Activated naive CD4-positive, alpha-beta T cell (primary cell): ENCODE results near the gene C9orf57.
A peak's percentile ranks its signal among the peaks of the same experiment; 100 is the strongest.
"Not testable (repeated sequence)": the region's sequence is repeated elsewhere in the genome, so short reads cannot be mapped to it uniquely, and the experiment has no call there.

ENCODE experiments used
- DNase-seq, 4 experiments: peaks; one replicate each; lab custom pipeline; 2025; lab: John Stamatoyannopoulos, UW

Gene C9orf57, protein sequence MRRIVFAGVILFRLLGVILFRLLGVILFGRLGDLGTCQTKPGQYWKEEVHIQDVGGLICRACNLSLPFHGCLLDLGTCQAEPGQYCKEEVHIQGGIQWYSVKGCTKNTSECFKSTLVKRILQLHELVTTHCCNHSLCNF

GRCh38 chr9:72060513-72060912, at the start of gene C9orf57:
C9orf57 (minus strand) TSS chr9:72060613; CDS start chr9:72059331, 1,282 bp downstream.
- DNase-seq, result no peak

DNA sequence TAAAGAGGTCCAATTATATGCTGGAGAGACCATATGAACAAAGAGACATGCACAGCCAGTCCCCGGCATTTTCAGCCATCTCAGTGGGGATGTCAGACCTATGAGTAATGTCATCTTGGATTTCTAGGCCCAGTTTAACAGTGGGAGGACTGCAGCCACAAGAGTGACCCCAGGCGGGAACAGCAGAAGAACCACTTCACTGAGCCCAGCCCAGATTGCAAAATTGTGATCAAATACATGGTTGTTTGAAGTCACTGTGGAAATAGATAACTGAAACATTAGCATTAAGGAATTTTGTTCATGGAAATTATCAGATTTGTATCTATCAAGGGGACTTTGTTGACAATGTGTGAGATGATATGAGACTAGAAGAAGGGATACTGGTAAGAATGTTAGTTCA, 42.1 kb upstream of the C9orf57 start:
- no peak for DNase-seq

DNA sequence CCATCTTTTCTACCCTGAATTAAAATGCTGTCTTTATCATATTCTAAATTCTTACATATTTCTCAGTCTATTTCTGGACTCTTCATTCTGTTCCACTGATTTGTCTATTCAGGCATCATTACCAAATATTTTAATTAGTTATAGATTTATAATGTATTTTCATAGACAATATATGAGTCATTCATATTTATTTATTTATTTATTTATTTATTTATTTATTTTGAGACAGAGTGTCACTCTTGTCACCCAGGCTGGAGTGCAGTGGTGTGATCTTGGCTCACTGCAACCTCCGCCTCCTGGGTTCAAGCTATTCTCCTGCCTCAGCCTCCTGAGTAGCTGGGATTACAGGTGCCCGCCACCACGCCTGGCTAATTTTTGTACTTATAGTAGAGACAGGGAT, 35.1 kb upstream of the C9orf57 start:
- DNase-seq, result not testable (repeated sequence)

DNA sequence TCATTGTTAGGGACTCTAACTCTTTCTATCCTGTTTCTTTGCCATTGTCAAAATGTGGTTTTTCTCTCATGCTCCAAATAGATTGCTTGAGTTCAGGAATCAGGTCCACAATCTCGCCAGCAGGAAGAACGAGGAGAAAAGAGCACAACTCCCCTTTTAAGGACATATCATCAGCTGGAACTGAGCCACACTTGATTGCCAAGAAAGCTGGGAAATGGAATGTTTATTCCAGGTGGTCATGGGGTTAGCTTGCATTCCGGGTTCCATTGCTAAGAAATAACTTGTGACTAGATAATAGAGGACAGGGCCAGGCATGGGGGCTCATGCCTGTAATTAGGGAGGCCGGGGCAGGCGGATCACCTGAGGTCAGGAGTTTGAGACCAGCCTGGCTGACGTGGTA, 32.4 kb upstream of the C9orf57 start:
- DNase-seq, result no peak

- DNase-seq, result no peak
These were observed 29.2 kb upstream of the C9orf57 start for GRCh38 chr9:72089451-72090130.

DNA sequence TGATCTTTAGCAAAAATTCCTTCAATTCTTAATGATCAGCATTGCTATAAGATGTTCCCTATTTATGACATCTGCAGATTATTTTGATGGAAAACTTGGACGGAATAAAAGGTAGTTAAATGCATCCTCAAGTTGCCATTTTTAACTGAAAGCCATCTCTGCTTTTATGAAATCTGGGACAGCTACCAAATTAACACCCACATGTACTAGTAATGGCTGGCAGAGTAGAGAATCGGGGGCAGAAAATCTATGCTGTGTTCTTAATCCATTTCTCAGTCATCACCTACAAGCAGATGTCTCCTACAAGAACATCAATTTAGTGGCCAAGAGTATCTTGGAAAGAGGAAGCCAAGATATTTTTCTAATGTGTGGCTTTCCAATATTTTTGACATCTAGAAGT, 22.1 kb upstream of the C9orf57 start:
- no peak for DNase-seq

- not testable (repeated sequence) for DNase-seq
These were observed 14.3 kb upstream of the C9orf57 start for GRCh38 chr9:72074666-72075065.

- no peak for DNase-seq
These were observed 4.7 kb upstream of the C9orf57 start for GRCh38 chr9:72065076-72065475.

DNA sequence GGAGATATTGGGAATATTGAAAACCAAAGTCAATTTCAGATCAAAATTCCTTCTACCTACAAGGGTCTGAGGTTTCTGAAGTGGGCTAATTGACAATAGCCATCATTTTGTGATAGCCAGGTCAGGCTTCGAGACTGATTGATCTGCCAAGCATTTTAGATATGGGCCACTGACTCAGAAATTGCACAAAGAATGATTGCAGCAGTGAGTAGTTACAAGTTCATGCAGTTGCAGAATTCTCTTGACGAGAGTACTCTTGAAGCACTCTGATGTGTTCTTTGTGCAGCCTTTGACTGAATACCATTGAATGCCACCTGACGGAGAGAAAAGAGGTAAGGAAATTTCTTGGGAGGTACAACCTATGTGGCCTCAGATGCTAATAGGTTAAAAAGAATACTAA, 8.3 kb downstream of the C9orf57 start:
- DNase-seq, result no peak

DNA sequence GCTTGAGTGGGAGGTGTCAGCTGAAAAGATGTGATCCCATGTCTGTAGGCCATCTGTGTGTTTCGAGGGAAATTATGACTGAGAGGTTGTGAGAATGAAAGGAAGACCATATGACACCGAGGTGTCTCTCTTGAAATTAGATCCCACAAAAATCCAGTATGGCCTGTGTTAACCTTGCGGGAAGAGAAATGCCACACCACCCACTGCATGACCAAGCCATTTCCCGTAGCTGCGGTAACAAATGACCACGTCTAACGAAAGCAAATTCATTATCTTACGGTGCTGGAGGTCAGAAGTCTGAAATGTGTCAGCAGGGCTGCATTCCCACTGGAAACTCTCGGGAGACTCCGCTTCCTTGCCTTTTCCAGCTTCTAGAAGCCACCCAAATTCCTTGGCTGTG, 11.6 kb downstream of the C9orf57 start:
- no peak for DNase-seq

DNA sequence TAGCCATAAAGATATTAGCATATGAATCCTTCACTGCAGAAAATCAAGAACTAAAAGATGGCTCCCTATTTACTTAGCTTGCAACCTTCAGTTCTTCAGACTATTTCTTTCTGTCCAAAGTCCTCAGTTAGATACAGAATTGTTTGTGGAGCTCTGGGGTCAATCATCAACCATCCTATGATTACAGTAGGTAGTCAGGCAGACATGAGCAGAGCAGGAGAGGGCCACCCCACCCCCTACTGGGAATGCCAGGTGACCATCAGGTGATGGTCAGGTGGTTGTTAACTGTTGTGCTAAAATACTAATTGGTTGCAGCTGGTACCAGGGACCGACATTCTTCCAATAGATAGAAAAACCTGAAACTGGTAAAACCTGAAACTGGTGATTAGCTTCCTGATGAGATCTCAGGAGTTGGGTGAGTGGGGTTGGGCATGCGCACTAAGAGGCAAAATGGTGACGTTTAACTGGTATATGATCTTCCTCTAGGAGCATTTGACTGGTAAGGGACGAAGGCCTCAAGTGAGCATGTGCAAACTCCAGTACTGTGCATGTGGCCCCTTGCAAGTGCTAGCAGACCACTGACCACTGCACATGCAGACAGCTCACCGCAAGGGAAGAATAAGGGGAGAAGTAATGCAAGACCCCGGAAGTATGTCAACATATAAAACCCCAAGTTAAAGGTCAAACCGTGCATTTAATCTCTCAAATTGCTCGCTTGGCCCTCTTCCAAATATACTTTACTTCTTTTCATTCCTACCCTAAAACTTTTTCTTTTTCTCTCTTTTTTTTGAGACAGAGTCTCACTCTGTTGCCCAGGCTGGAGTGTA, 13.6 kb downstream of the C9orf57 start:
- no peak for DNase-seq

DNA sequence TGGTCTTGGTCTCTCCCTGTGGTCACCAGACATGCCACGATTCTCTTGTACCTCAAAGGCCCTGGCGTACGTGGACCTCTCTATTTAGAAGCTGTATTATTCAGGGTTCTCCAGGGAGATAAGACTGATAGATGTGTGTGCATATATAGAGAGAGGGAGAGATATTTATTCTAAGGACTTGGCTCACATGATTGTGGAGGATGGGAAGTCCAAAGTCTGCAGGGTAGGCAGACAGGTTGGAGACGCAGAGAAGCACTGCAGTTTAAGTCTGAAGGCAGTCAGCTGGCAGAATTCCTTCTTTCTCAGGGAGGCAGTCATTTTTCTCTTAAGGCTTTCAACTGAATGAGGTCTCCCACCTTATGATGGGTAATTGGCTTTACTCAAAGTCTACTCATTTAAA, 16.3 kb downstream of the C9orf57 start:
- DNase-seq, result no peak

DNA sequence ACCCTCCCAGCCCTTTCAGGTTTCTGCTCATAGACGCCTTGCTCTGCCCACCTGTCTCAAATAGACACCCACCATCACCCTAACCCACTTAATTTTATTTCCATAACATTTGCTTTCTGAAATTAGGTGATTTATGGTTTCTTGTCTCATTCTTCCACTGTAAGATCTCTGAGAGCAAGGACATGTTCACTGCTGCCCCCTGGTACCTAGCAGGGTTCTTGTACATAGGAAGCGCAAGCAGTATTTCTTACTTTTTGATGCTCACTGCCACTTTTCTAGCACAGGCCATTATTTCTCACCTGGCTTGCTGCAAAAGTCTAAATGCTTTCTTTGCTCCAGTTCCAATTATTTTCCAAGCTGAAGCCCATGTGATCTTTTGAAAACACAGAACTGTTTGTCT, 16.8 kb downstream of the C9orf57 start:
- DNase-seq, result no peak

DNA sequence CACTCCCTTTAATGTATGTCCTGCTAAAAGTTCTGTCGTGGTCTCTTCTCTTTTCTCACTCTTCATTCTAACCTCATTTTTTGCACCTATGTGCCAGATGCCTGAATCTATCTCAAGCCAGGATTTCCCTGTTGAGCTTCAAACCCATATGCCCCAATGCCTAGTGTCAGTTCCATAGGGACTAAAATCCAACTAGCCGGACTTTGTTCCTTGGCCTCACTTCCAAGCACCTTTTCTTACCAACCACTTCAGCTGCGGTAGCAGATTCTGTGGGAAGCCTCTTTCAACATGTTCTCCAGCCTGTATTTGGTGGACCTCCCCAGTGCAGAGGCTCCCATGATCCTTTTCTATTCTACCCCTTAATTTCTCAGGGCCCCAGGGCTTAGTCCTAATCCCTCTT, 17.5 kb downstream of the C9orf57 start:
- DNase-seq, result no peak

GRCh38 chr9:72041775-72042194, 18.6 kb downstream of the C9orf57 start:
- no peak for DNase-seq

DNA sequence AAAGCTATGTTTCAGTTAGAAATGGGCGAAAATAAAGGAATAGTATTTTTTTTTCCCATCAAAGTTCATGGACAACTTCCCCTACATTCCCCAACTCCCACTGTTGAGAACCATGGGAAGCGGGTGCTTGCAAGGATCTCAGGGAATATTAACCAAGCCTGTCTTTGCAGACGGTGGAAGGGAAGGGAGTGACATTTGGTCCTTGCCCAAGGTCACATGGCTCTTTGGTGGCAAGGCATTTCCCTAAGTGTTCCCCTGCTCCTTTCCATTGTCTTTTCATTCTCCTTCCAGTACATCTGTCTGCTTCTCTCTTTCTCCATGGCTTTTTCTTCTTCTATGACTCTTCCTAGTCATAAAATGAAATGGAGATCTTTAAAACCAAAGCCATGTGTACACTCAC, 19.0 kb downstream of the C9orf57 start:
- DNase-seq, result no peak

DNA sequence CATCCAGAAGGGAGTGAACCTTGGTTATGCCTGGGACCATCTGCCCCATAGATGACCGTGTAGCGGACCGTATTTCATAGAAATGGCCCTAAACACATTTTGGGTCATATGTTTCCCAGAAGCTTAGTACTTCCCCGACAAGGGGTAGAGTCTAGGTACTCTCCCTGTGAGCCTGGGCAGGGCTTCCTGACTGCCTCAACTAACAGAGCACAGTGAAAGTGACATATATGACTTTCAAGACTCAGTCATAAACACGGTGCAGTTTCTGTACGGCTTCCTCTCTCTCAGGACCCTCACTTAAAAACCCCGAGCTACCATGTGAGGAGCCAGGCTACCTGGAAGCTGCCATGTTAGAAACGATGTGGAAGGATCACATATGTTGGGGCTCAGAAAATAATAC, 20.9 kb downstream of the C9orf57 start:
- no peak for DNase-seq

- peak in 3 of 4 experiments; percentile 28 to 36 (median 32) for DNase-seq
These were observed 21.5 kb downstream of the C9orf57 start for GRCh38 chr9:72038890-72039410.

GRCh38 chr9:72038408-72038807, 22.0 kb downstream of the C9orf57 start:
- DNase-seq, result no peak

GRCh38 chr9:72037571-72037970, 22.8 kb downstream of the C9orf57 start:
- no peak for DNase-seq

DNA sequence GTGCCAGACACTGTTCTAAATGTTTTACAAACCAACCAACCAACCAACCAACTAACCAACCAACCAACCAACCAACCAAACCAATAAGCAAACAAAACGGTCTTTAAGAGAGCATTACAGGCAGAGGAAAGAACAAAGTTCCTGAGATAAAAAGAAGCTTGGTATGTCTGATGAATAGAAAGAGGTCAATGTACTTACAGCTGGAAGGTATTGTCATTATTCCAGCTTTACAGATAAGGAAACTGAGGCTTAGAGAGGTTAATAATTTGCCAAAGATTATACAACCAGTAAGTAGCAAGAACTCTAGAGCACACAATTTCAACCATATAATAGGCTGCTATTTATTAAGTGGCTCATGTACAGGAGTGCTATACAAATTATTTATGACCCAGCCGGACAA, 29.6 kb downstream of the C9orf57 start:
- no peak for DNase-seq

GRCh38 chr9:72029986-72030385, 30.4 kb downstream of the C9orf57 start:
- DNase-seq, result no peak

- DNase-seq, result no peak
These were observed 34.5 kb downstream of the C9orf57 start for GRCh38 chr9:72025906-72026305.
